Thyroid gland (tissue), 4 donors: ENCODE measurements around the gene OPN5. TPM values are rescaled to one million over a fixed set of nuclear protein-coding genes. Genes with fewer than 3 reads are reported as not detected.

ENCODE experiments used
- DNase-seq, 2 donors: peaks; one replicate each; pipeline ENCODE4 v3.0.0-alpha.2; 2019
- H3K27ac ChIP-seq, 3 donors: fragments of 200-600 bp; sonication (generic); 1 replicate in 2 of 3; 2 replicates in 1 of 3; pipeline ENCODE4 v1.5.1; 2016 to 2019; ENCODE audit warnings: mild to moderate bottlenecking in 1 of 3, moderate library complexity in 1 of 3
- H3K27me3 ChIP-seq: fragments of 200-600 bp; sonication (generic); one replicate; pipeline ENCODE4 v1.5.1; 2019
- H3K36me3 ChIP-seq, 2 donors: fragments of 200-600 bp; sonication (generic); one replicate each; pipeline ENCODE4 v1.5.1; 2016 to 2019
- H3K4me1 ChIP-seq, 2 donors: fragments of 200-600 bp; sonication (generic); one replicate each; pipeline ENCODE4 v1.5.1; 2017 to 2019
- H3K4me3 ChIP-seq, 3 donors: fragments of 200-600 bp; sonication (generic); replicated peaks in 1 of 3; 1 replicate in 2 of 3; 2 replicates in 1 of 3; pipeline ENCODE4 v1.5.1; 2016; ENCODE audit warnings: mild to moderate bottlenecking in 1 of 3
- H3K9me3 ChIP-seq: fragments of 200-600 bp; sonication (generic); one replicate; pipeline ENCODE4 v1.5.1; 2017
- CTCF ChIP-seq, 6 experiments: fragments of 200-600 bp in 3 of 6; fragments of 450-650 bp in 3 of 6; sonication (generic) in 3 of 6; IDR thresholded peaks; one replicate each; pipeline ENCODE4 v1.5.1; 2016 to 2019; ENCODE audit warnings: antibody characterized with exemption in 6 of 6, mild to moderate bottlenecking in 2 of 6, inconsistent platforms in 1 of 6, moderate library complexity in 1 of 6
- POLR2A ChIP-seq, 2 donors: fragments of 450-650 bp; IDR thresholded peaks; one replicate each; pipeline ENCODE4 v1.6.1; 2017; ENCODE audit warnings: antibody characterized with exemption in 2 of 2, mild to moderate bottlenecking in 2 of 2, moderate library complexity in 1 of 2
- WGBS, 2 donors: methylation state at CpG; one replicate each; pipeline ENCODE4 v1.1.5; 2017; 5-methylcytosine and 5-hydroxymethylcytosine counted together
- intact Hi-C: fragments of 100-400 bp; cut with DNase I; formaldehyde crosslinking; loops from one replicate; pipeline ENCODE4 v1.15.1; 2023
- total RNA-seq, 4 donors: library from RNA; depleted of rRNA; stranded (reverse); fragments of >200 nt; gene quantifications; one replicate each; pipeline ENCODE4 v1.2.3, GENCODE V29; 2016

OPN5 gene
- total RNA-seq, 4 donors from 2014 or later = not detected

GRCh38 chr6:47794577-47795135 is 12.8 kb downstream of the OPN5 start:
- no peak for TF ChIP-seq CTCF (IDR thresholded peaks at IDR 0.05)
- TF ChIP-seq POLR2A (IDR thresholded peaks at IDR 0.05) = no peak
- Histone ChIP-seq H3K27ac (no peak overlapping the region), H3K36me3 (no peaks in the 10 kb centered on the region), H3K9me3 (no peaks in the 10 kb centered on the region), H3K27me3 (no peaks in the 10 kb centered on the region), H3K4me3 (no peak overlapping the region), H3K4me1 (no peaks in the 10 kb centered on the region)
- WGBS, 2 donors = 82 to 87% methylated on average over 8 of the region's 8 CpGs
- DNase-seq = no peak
- intact Hi-C loops = no loop called here

DNA sequence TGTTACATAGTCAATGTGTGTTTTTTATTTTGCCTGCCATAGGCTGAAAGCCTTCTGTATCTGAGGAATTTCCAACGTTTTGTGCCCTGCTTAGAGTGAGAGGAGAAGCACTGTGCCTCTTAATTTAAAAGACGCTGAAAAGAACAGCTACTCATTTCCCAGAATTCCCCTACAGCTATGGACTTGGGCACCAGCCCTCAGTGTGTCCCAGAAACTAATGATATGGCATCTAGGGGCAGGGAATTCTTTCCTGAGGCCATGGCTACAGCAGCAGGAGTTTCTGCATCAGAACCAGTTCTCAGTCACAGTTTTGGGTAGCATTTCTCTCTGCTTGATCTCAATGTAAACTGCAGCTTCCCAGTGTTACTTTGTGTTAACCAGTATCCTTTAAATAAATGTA is 20.2 kb downstream of the OPN5 start:
- Histone ChIP-seq H3K9me3 (no peaks in the 10 kb centered on the region), H3K4me3 (no peak overlapping the region), H3K27ac (no peak overlapping the region), H3K27me3 (no peaks in the 10 kb centered on the region), H3K36me3 (no peaks in the 10 kb centered on the region), H3K4me1 (no peaks in the 10 kb centered on the region)
- TF ChIP-seq POLR2A (IDR thresholded peaks at IDR 0.05) = no peak
- WGBS, 2 donors = 47 to 51% methylated on average over 2 of the region's 2 CpGs
- intact Hi-C loops = no loop called here
- DNase-seq = no peak

GRCh38 chr6:47804821-47805220 is 23.0 kb downstream of the OPN5 start:
- WGBS, 2 donors = 78 to 87% methylated on average over 2 of the region's 2 CpGs
- no peak for TF ChIP-seq CTCF (IDR thresholded peaks at IDR 0.05)
- no peak for TF ChIP-seq POLR2A (IDR thresholded peaks at IDR 0.05)
- Histone ChIP-seq H3K27ac (no peak overlapping the region), H3K27me3 (no peaks in the 10 kb centered on the region), H3K4me3 (no peak overlapping the region), H3K9me3 (no peaks in the 10 kb centered on the region), H3K4me1 (no peaks in the 10 kb centered on the region), H3K36me3 (no peaks in the 10 kb centered on the region)
- intact Hi-C loops = no loop called here
- no peak for DNase-seq

- no peaks in the 10 kb centered on the region for H3K4me1 ChIP-seq
- H3K36me3 ChIP-seq = no peaks in the 10 kb centered on the region
- TF ChIP-seq CTCF (IDR thresholded peaks at IDR 0.05) (no peak), POLR2A (IDR thresholded peaks at IDR 0.05) (no peak)
- DNase-seq = no peak
- H3K9me3 ChIP-seq = no peaks in the 10 kb centered on the region
- no peaks in the 10 kb centered on the region for H3K27me3 ChIP-seq
- intact Hi-C loops = no loop called here
- 82 to 87% methylated on average over 8 of the region's 8 CpGs for WGBS, 2 donors
- H3K4me3 ChIP-seq = no peak overlapping the region
- no peak overlapping the region for H3K27ac ChIP-seq
Observed at GRCh38 chr6:47809873-47810272, 28.0 kb downstream of the OPN5 start.

GRCh38 chr6:47810885-47811284 is 29.1 kb downstream of the OPN5 start:
- no peaks in the 10 kb centered on the region for H3K9me3 ChIP-seq
- no peaks in the 10 kb centered on the region for H3K4me1 ChIP-seq
- no peak for DNase-seq
- no peaks in the 10 kb centered on the region for H3K36me3 ChIP-seq
- intact Hi-C loops = no loop called here
- TF ChIP-seq CTCF (IDR thresholded peaks at IDR 0.05) (no peak), POLR2A (IDR thresholded peaks at IDR 0.05) (no peak)
- no peak overlapping the region for H3K4me3 ChIP-seq
- WGBS, 2 donors = 78 to 83% methylated on average over 3 of the region's 3 CpGs
- H3K27me3 ChIP-seq = no peaks in the 10 kb centered on the region
- H3K27ac ChIP-seq = no peak overlapping the region

DNA sequence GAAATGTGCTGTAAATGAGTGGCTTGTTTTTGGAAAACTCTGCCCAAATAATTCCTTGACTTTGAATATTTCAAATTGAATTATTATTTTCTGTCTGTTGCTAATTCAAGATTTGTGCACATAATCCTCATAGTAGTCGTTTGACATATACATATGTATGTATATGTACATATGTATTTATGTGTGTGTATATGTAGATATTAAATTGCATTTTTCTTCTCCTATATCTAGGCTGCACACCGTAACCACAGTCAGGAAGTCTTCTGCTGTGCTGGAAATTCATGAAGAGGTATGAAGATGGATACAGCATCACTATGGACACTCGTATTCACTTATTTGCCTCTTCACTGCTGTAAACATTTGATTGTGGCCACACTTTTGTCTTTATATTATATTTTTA is 29.6 kb downstream of the OPN5 start:
- DNase-seq = no peak
- Histone ChIP-seq H3K27ac (no peak overlapping the region), H3K36me3 (no peaks in the 10 kb centered on the region), H3K9me3 (no peaks in the 10 kb centered on the region), H3K27me3 (no peaks in the 10 kb centered on the region), H3K4me1 (no peaks in the 10 kb centered on the region), H3K4me3 (no peak overlapping the region)
- WGBS, 2 donors = 87 to 89% methylated on average over 3 of the region's 3 CpGs
- intact Hi-C loops = no loop called here
- TF ChIP-seq CTCF (IDR thresholded peaks at IDR 0.05) = no peak
- TF ChIP-seq POLR2A (IDR thresholded peaks at IDR 0.05) = no peak
